HAP-1 (cell line): ENCODE data around the gene GTF2H1.
A peak's percentile ranks its signal among the peaks of the same experiment; 100 is the strongest.
"Not testable (repeated sequence)": the region's sequence is repeated elsewhere in the genome, so short reads cannot be mapped to it uniquely, and the experiment has no call there.

Experiments used
- DNase-seq, 2 experiments: peaks; one replicate each; pipeline ENCODE4 v3.0.0-alpha.2; 2016 to 2020; ENCODE audit warnings: low spot score in 2 of 2
- H3K27me3 ChIP-seq: fragments of 250-450 bp; sonication (Bioruptor Pico); 2 replicates; pipeline ENCODE4 v1.5.1; 2020; ENCODE audit warnings: low read depth, mild to moderate bottlenecking, moderate library complexity
- H3K36me3 ChIP-seq: fragments of 250-450 bp; sonication (Bioruptor Pico); replicated peaks from 2 replicates; pipeline ENCODE4 v1.5.1; 2020; ENCODE audit warnings: mild to moderate bottlenecking
- H3K4me1 ChIP-seq: fragments of 250-450 bp; sonication (Bioruptor Pico); 2 replicates; pipeline ENCODE4 v1.5.1; 2020; ENCODE audit warnings: mild to moderate bottlenecking
- H3K4me3 ChIP-seq: fragments of 250-450 bp; sonication (Bioruptor Pico); 2 replicates; pipeline ENCODE4 v1.5.1; 2020; ENCODE audit warnings: mild to moderate bottlenecking, moderate library complexity
- H3K9me3 ChIP-seq: fragments of 250-450 bp; sonication (Bioruptor Pico); 2 replicates; pipeline ENCODE4 v1.5.1; 2020; ENCODE audit warnings: mild to moderate bottlenecking, moderate library complexity
- in situ Hi-C: fragments of 300-500 bp; cut with MboI; formaldehyde crosslinking; loops from 3 replicates; pipeline ENCODE4 v1.14.3; 2020; ENCODE audit warnings: low sequenced_read_pairs, inconsistent platforms, mixed read lengths

GTF2H1 gene

DNA sequence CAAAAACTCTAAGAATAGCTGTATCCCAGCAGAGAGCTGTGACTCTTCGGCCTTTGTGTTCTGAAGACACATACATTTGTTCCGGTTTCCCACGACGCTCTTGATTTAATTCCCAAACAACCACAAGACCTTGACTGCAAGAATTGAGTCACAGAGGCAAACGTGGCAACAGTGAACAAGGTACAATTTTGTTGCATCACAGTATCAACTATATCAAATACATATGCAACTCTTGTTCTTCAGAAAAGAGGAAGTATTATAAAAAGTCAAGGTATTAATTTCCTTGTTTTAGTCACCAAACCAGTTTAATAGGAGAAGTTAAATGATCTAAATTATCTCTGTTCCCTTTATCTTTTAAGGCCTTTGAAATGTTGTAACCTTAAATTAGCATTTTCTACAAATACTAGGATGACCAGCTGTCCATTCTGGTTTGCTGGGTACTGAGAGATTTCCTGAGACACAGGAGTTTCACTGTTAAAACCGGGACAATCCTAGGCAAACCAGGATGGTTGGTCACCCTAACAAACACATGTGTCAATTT lies 11.5 kb upstream of the GTF2H1 start:
- in situ Hi-C loops: no loop called here
- H3K36me3 ChIP-seq: peaks cover 38% of the 10 kb centered on the region
- DNase-seq: no peak

GRCh38 chr11:18312012-18312411 lies 10.4 kb upstream of the GTF2H1 start:
- peaks cover 18% of the 10 kb centered on the region for H3K4me1 ChIP-seq
- H3K27me3 ChIP-seq: no peaks in the 10 kb centered on the region
- no peaks in the 10 kb centered on the region for H3K9me3 ChIP-seq
- peaks cover 33% of the 10 kb centered on the region for H3K36me3 ChIP-seq
- in situ Hi-C loops: no loop called here
- H3K4me3 ChIP-seq: no peak overlapping the region
- DNase-seq: no peak

More for the DNA sequence above, 11.5 kb upstream of the GTF2H1 start:
- Histone ChIP-seq H3K9me3 (no peaks in the 10 kb centered on the region), H3K4me1 (peaks cover 18% of the 10 kb centered on the region), H3K4me3 (no peak overlapping the region), H3K27me3 (no peaks in the 10 kb centered on the region)

- peaks cover 32% of the 10 kb centered on the region for H3K36me3 ChIP-seq
- H3K4me3 ChIP-seq: no peak overlapping the region
- in situ Hi-C loops: no loop called here
- H3K9me3 ChIP-seq: no peaks in the 10 kb centered on the region
- H3K27me3 ChIP-seq: no peaks in the 10 kb centered on the region
- DNase-seq: peak; percentile 33 to 43
- peaks cover 18% of the 10 kb centered on the region for H3K4me1 ChIP-seq
Observed at GRCh38 chr11:18312663-18313420, 9.5 kb upstream of the GTF2H1 start.

GRCh38 chr11:18313965-18314763 lies 8.2 kb upstream of the GTF2H1 start:
- in situ Hi-C loops: no loop called here
- Histone ChIP-seq H3K4me1 (peaks cover 26% of the 10 kb centered on the region), H3K9me3 (no peaks in the 10 kb centered on the region), H3K4me3 (no peak overlapping the region), H3K36me3 (peaks cover 19% of the 10 kb centered on the region), H3K27me3 (no peaks in the 10 kb centered on the region)
- DNase-seq: peak in 1 of 2 experiments; percentile 24

DNA sequence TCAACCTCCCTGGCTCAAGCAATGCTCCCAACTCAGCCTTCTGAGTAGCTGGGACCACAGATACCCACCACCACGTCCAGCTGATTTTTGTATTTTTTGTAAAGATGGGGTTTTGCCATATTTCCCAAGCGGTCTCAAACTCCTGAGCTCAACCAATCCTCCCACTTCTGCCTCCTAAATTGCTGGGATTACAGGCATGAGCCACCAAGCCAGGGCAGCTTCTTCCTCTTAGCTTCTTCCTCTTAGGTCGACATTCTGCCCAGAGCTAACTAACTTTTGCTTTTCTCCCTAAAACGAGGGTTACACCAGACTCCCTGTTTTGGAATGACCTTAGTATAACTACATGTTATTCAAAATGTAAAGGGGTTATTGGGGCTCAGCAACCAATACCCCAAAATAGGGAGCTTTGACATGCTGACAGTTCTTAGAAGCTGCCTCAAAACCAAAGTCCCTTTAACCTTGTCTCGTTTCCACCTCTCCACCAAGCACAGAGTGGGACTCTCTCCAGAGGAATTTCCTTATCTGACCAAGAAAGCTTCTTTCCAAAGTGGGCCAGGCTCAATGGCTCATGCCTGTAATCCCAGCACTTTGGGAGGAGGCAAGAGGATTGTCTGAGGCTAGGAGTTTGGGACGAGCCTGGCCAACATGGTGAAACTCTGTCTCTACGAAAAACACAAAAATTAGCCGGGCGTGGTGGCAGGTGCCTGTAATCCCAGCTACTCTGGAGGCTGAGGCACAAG lies 7.4 kb upstream of the GTF2H1 start:
- in situ Hi-C loops: no loop called here
- peaks cover 34% of the 10 kb centered on the region for H3K4me1 ChIP-seq
- DNase-seq: no peak
- H3K36me3 ChIP-seq: peaks cover 15% of the 10 kb centered on the region
- no peak overlapping the region for H3K4me3 ChIP-seq
- no peaks in the 10 kb centered on the region for H3K27me3 ChIP-seq
- H3K9me3 ChIP-seq: no peaks in the 10 kb centered on the region

GRCh38 chr11:18315893-18316292 lies 6.5 kb upstream of the GTF2H1 start:
- Histone ChIP-seq H3K4me1 (peaks cover 43% of the 10 kb centered on the region), H3K9me3 (no peaks in the 10 kb centered on the region), H3K4me3 (no peak overlapping the region), H3K27me3 (no peaks in the 10 kb centered on the region), H3K36me3 (peaks cover 5% of the 10 kb centered on the region; the same call in 1 of the 2 replicates)
- in situ Hi-C loops: no loop called here
- no peak for DNase-seq

DNA sequence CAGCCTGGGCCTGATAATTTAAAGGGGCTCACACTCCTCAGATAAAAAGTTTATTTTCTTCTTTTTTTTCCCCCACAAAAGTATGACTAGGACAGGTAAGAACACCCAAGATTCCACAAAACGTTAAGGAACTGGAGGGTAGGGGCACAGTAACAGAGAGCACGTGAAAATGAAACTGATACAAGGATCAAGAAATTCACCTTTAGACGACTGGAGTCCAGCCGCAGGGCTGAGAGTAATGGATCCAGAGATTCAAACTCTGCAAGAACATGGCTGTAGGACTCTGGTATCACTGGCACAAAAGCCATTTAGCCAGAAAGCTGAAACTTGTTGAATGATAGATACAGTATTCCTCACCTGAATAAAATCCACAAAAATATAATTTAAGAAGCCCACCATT lies 4.8 kb upstream of the GTF2H1 start:
- Histone ChIP-seq H3K4me3 (no peak overlapping the region), H3K4me1 (peaks cover 41% of the 10 kb centered on the region), H3K36me3 (0 out of 2 replicates have a peak, but pooled peaks cover 3% of the 10 kb centered on the region), H3K27me3 (no peaks in the 10 kb centered on the region), H3K9me3 (no peaks in the 10 kb centered on the region)
- DNase-seq: no peak
- in situ Hi-C loops: no loop called here

DNA sequence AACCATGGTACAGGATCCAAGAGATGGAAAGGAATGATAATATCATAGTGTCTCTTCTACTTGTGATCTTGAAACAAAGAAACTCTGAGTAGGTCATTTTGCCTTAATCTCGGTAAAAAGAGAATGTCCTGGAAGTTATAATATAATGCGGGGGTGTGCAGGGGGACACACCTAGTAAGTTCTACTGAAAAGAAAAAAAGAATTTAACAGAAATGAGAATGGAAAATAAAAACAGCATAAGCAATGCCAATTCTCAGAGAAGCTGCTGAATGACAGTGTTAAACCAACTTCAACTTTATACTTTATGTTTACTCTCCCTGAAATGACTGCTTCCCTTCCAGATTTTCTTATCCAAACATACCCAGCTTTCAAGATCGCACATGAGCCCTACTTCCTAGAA lies 2.5 kb upstream of the GTF2H1 start:
- Histone ChIP-seq H3K36me3 (peaks cover 10% of the 10 kb centered on the region), H3K4me1 (peaks cover 27% of the 10 kb centered on the region), H3K4me3 (peak overlapping the region; percentile 95), H3K27me3 (no peaks in the 10 kb centered on the region), H3K9me3 (no peaks in the 10 kb centered on the region)
- in situ Hi-C loops: no loop called here
- DNase-seq: no peak

GRCh38 chr11:18320617-18321016 lies 1.8 kb upstream of the GTF2H1 start:
- Histone ChIP-seq H3K4me3 (peak overlapping the region; percentile 95), H3K36me3 (peaks cover 15% of the 10 kb centered on the region), H3K27me3 (no peaks in the 10 kb centered on the region), H3K9me3 (no peaks in the 10 kb centered on the region), H3K4me1 (peaks cover 27% of the 10 kb centered on the region)
- no peak for DNase-seq
- in situ Hi-C loops: no loop called here

- DNase-seq: no peak
- H3K4me3 ChIP-seq: peak overlapping the region; percentile 95
- peaks cover 27% of the 10 kb centered on the region for H3K4me1 ChIP-seq
- no peaks in the 10 kb centered on the region for H3K9me3 ChIP-seq
- peaks cover 21% of the 10 kb centered on the region for H3K36me3 ChIP-seq
- H3K27me3 ChIP-seq: no peaks in the 10 kb centered on the region
- in situ Hi-C loops: no loop called here
Observed at GRCh38 chr11:18321578-18321968, 794 bp upstream of the GTF2H1 start.

- no peaks in the 10 kb centered on the region for H3K27me3 ChIP-seq
- no peaks in the 10 kb centered on the region for H3K9me3 ChIP-seq
- peak in 1 of 2 experiments; percentile 13 for DNase-seq
- peak overlapping the region; percentile 95 for H3K4me3 ChIP-seq
- in situ Hi-C loops: no loop called here
- H3K36me3 ChIP-seq: peaks cover 28% of the 10 kb centered on the region
- H3K4me1 ChIP-seq: peaks cover 27% of the 10 kb centered on the region
Observed at GRCh38 chr11:18322818-18323570, 627 bp downstream of the GTF2H1 start.

- DNase-seq, H3K9me3 ChIP-seq, in situ Hi-C loops, H3K27me3 ChIP-seq: not testable (repeated sequence)
- Histone ChIP-seq H3K4me3 (peak overlapping the region; percentile 95), H3K36me3 (peaks cover 28% of the 10 kb centered on the region), H3K4me1 (peaks cover 26% of the 10 kb centered on the region)
Observed at GRCh38 chr11:18323881-18324280, 1.5 kb downstream of the GTF2H1 start.

DNA sequence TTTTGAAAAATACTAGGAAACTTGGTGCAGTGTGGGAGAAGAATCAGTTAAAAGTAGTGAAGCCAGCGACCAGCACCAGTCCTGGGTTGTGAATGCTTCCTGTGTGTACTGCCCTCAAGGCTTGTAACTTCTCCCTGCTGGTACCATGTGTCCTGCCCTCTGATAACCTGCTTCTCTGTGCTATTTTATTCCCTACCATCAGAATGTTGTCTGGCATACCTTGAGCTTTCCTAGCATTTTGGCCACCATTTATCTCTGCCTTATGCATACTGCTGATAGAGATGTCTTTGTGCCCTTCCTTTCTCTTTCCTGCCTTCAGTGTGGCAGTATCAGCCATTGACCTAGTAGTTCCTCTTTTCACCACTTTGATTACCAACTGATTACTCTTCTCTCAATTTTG lies 2.0 kb downstream of the GTF2H1 start:
- in situ Hi-C loops: no loop called here
- peaks cover 28% of the 10 kb centered on the region for H3K36me3 ChIP-seq

More for the DNA sequence above, 2.0 kb downstream of the GTF2H1 start:
- Histone ChIP-seq H3K27me3 (no peaks in the 10 kb centered on the region), H3K4me1 (peaks cover 26% of the 10 kb centered on the region), H3K4me3 (peak overlapping the region; percentile 95), H3K9me3 (no peaks in the 10 kb centered on the region)
- no peak for DNase-seq
